Sigmoid colon (tissue), 4 donors: ENCODE measurements around the gene CTNND2.

Experiments used
- EP300 ChIP-seq, 4 donors: sonication (generic); formaldehyde crosslinking; IDR thresholded peaks; one replicate each; pipeline ENCODE4 v1.6.1; 2017; ENCODE audit warnings: antibody characterized with exemption in 4 of 4
- POLR2A ChIP-seq, 2 donors: fragments of 450-650 bp; IDR thresholded peaks; one replicate each; pipeline ENCODE4 v1.6.1; 2016; ENCODE audit warnings: antibody characterized with exemption in 2 of 2, mild to moderate bottlenecking in 2 of 2, moderate library complexity in 2 of 2
- POLR2AphosphoS5 ChIP-seq, 4 donors: sonication (generic); formaldehyde crosslinking; IDR thresholded peaks; one replicate each; pipeline ENCODE4 v1.6.1; 2017; ENCODE audit warnings: antibody characterized with exemption in 4 of 4
- TF ChIP-seq, protein P1 (sequence below), 4 experiments: fragments of 450-650 bp in 3 of 4; fragments of 200-600 bp in 1 of 4; IDR thresholded peaks; one replicate each; pipeline ENCODE4 v1.5.1; 2016 to 2019; ENCODE audit warnings: antibody characterized with exemption in 4 of 4, mild to moderate bottlenecking in 3 of 4, moderate library complexity in 2 of 4

DNA sequence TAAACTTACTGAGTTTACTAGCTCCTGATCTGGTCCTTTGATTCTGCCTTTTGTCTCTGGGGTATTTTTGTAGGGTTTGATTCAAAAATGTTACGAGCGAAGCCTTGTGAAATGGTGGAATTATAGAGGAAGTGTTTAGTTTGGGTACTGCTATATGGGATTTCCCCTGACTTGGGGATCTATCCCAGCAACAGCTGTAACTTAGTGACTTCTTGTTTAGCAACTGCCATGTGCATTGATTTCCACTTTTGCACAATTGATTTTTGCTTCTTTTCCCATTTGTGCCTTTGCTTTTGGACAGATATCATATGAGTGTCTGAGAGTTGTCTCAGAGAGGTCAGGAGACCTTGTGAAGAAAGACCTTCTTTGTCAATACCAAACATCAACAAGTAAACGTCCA is 894.7 kb downstream of the CTNND2 start:
- TF ChIP-seq POLR2A (IDR thresholded peaks at IDR 0.05) (no peak), EP300 (IDR thresholded peaks at IDR 0.05) (no peak), POLR2AphosphoS5 (IDR thresholded peaks at IDR 0.05) (no peak)
- TF ChIP-seq, protein P1, sequence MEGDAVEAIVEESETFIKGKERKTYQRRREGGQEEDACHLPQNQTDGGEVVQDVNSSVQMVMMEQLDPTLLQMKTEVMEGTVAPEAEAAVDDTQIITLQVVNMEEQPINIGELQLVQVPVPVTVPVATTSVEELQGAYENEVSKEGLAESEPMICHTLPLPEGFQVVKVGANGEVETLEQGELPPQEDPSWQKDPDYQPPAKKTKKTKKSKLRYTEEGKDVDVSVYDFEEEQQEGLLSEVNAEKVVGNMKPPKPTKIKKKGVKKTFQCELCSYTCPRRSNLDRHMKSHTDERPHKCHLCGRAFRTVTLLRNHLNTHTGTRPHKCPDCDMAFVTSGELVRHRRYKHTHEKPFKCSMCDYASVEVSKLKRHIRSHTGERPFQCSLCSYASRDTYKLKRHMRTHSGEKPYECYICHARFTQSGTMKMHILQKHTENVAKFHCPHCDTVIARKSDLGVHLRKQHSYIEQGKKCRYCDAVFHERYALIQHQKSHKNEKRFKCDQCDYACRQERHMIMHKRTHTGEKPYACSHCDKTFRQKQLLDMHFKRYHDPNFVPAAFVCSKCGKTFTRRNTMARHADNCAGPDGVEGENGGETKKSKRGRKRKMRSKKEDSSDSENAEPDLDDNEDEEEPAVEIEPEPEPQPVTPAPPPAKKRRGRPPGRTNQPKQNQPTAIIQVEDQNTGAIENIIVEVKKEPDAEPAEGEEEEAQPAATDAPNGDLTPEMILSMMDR (IDR thresholded peaks at IDR 0.05): no peak
